ENCODE measurements around the gene CFTR. TPM values are rescaled to one million over a fixed set of nuclear protein-coding genes. Genes with fewer than 3 reads are reported as not detected.

CFTR gene
- total and polyA plus RNA-seq, 2 of the 4 experiments (the other 2 are of a cell fraction), result 0.18 to 0.21 TPM

DNA sequence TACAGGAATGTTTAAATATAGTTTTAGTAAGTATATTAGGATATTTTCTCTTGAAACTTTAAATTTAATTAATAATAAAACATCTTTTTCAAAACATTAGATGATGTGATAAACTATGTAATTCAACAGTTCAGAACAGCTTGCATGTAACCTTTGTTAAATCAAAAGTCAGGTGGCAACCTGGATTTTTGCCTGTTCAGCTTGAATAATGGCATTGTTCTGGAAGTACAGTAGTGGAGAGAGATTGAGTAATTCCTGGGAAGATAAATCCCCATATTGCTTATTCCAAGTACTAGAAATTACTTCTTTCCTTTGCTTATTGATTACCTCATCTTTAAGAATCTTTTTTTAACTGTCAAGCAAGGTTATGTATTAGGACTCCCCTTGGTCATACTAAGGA, 20.1 kb upstream of the CFTR start:
- Histone ChIP-seq H3K27ac (ENCODE audit: insufficient read depth, low read length) (no peak overlapping the region), H2BK15ac (ENCODE audit: low read depth, low read length) (no peak overlapping the region), H3K4ac (ENCODE audit: low read depth, low read length) (no peak overlapping the region), H3K4me1 (ENCODE audit: control insufficient read depth, insufficient read depth, low read length) (no peaks in the 10 kb centered on the region), H4K20me1 (ENCODE audit: insufficient read depth, low read length) (no peaks in the 10 kb centered on the region), H3K9ac (ENCODE audit: low read depth, low read length) (no peak overlapping the region), H2BK5ac (ENCODE audit: low read depth, low read length, poor library complexity, severe bottlenecking) (no peak overlapping the region), H3K23ac (ENCODE audit: low read depth, low read length) (no peak overlapping the region), H3K79me1 (ENCODE audit: low read depth in 1 of 2, low read length in 2 of 2) (no peaks in the 10 kb centered on the region), H2AK5ac (ENCODE audit: low read depth, low read length) (no peak overlapping the region), H3K9me3 (ENCODE audit: control insufficient read depth, insufficient read depth, low read length) (no peaks in the 10 kb centered on the region), H2AFZ (replicated peaks; ENCODE audit: low read length, poor library complexity) (no peak overlapping the region), H3K27me3 (ENCODE audit: control insufficient read depth, insufficient read depth, low read length) (no peaks in the 10 kb centered on the region), H4K91ac (ENCODE audit: insufficient read depth, low read depth, low read length) (no peak overlapping the region), H3K18ac (ENCODE audit: low read depth, low read length) (no peak overlapping the region), H3K14ac (replicated peaks; ENCODE audit: low read depth, low read length) (no peak overlapping the region), H3K56ac (ENCODE audit: extremely low read depth, insufficient read depth, low read length) (no peak overlapping the region), H3K9me1 (ENCODE audit: insufficient read depth, low read length) (no peaks in the 10 kb centered on the region), H2AK9ac (replicated peaks; ENCODE audit: low read depth, low read length, poor library complexity) (no peak overlapping the region), H4K5ac (ENCODE audit: low read depth, low read length) (no peak overlapping the region), H3K36me3 (ENCODE audit: control insufficient read depth, insufficient read depth, low read length) (no peaks in the 10 kb centered on the region), H3K4me2 (ENCODE audit: low read depth, low read length) (no peak overlapping the region), H4K8ac (ENCODE audit: low read depth in 2 of 2, low read length in 2 of 2) (no peak overlapping the region), H2BK20ac (ENCODE audit: low read depth, low read length) (no peak overlapping the region), H3K4me3 (ENCODE audit: insufficient read depth, low read depth, low read length) (no peak overlapping the region), H2BK120ac (ENCODE audit: low read depth, low read length) (no peak overlapping the region)
- intact Hi-C loops (cut with micrococcal nuclease) (loop anchor here (1.0 to 10.0 kb wide), 3 partner anchors 215 to 415 kb away; partner anchors contain the start of gene CTTNBP2), dilution Hi-C loops (cut with HindIII; ENCODE audit: low sequenced_read_pairs, unreplicated experiment) (no loop called here), in situ Hi-C loops (cut with MboI; ENCODE audit: low sequenced_read_pairs) (loop anchor here (10.0 kb wide), 1 partner anchor 255 kb away; no protein-coding TSS in a partner anchor)
- no peak for TF ChIP-seq POLR2A (IDR thresholded peaks at IDR 0.05; ENCODE audit: low read depth, low read length)
- TF ChIP-seq MXI1 (IDR thresholded peaks at IDR 0.05; ENCODE audit: borderline replicate concordance, low read depth, low read length), result no peak
- no peak for TF ChIP-seq CEBPB (IDR thresholded peaks at IDR 0.05; ENCODE audit: low read depth, low read length)
- no peak for TF ChIP-seq RAD21 (IDR thresholded peaks at IDR 0.05; ENCODE audit: low read length)
- no peak for TF ChIP-seq RCOR1 (IDR thresholded peaks at IDR 0.05; ENCODE audit: insufficient replicate concordance, low read length)
- no peak for TF ChIP-seq MAFK (IDR thresholded peaks at IDR 0.05; ENCODE audit: low read depth, low read length)
- TF ChIP-seq SMC3 (IDR thresholded peaks at IDR 0.05; ENCODE audit: low read depth, low read length), result no peak
- no peak for TF ChIP-seq FOS (IDR thresholded peaks at IDR 0.05; ENCODE audit: low read depth, low read length)
- no peak for TF ChIP-seq NFE2L2 (IDR thresholded peaks at IDR 0.05; ENCODE audit: low read depth, low read length)
- TF ChIP-seq RFX5 (IDR thresholded peaks at IDR 0.05; ENCODE audit: low read depth, low read length), result no peak
- TF ChIP-seq CTCF (conservative IDR thresholded peaks at IDR 0.05; ENCODE audit: low read depth, low read length), result no peak
- TF ChIP-seq CHD1 (IDR thresholded peaks at IDR 0.05; ENCODE audit: low read depth, low read length), result no peak
- no peak for TF ChIP-seq BHLHE40 (IDR thresholded peaks at IDR 0.05; ENCODE audit: low read depth, low read length)
- TF ChIP-seq USF2 (IDR thresholded peaks at IDR 0.05; ENCODE audit: low read depth, low read length), result no peak
- no peak for TF ChIP-seq MAZ (IDR thresholded peaks at IDR 0.05; ENCODE audit: borderline replicate concordance, low read depth, low read length)
- BruUV-seq (replicated peaks), result no TSS peak
- CTCF ChIA-PET, result interaction anchor here (0.6 to 2.6 kb wide), 5 partner anchors 15 to 256 kb away, joined by 3 to 20 read pairs (median 3); no protein-coding TSS in a partner anchor
- DNase-seq, result no peak
- POLR2A ChIA-PET (ENCODE audit: unreplicated experiment), result no interaction called here
- ATAC-seq (ENCODE audit: low read depth), result no peak
